ENCODE measurements around the gene CD247. TPM values are rescaled to one million over a fixed set of nuclear protein-coding genes. Genes with fewer than 3 reads are reported as not detected.

The CD247 gene
- polyA plus RNA-seq, 1 experiment = not detected

DNA sequence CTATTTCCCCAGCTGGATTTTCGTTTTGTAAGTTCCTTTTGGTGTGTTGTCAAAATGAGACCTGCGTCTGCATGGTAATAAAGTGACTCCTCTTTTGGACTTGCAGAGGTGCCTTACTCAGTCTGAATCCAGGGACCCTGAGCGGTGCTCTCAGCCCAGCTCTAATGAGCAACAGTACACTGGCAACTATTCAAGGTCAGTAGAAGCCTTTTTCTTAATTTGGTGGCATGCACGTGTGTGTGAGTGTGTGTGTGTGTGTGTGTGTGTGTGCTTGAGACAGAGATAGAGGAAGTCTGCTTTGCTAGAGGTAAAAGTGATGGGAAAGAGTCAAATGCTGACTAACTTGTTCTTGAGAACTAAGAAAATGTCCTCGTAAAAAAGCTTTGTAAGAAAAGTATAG lies 105.4 kb downstream of the CD247 start:
- CTCF ChIA-PET = no interaction called here
- TF ChIP-seq, protein P1, sequence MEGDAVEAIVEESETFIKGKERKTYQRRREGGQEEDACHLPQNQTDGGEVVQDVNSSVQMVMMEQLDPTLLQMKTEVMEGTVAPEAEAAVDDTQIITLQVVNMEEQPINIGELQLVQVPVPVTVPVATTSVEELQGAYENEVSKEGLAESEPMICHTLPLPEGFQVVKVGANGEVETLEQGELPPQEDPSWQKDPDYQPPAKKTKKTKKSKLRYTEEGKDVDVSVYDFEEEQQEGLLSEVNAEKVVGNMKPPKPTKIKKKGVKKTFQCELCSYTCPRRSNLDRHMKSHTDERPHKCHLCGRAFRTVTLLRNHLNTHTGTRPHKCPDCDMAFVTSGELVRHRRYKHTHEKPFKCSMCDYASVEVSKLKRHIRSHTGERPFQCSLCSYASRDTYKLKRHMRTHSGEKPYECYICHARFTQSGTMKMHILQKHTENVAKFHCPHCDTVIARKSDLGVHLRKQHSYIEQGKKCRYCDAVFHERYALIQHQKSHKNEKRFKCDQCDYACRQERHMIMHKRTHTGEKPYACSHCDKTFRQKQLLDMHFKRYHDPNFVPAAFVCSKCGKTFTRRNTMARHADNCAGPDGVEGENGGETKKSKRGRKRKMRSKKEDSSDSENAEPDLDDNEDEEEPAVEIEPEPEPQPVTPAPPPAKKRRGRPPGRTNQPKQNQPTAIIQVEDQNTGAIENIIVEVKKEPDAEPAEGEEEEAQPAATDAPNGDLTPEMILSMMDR (IDR thresholded peaks at IDR 0.05; ENCODE audit: low read depth, low read length) = no peak
- Histone ChIP-seq H3K27me3 (ENCODE audit: control insufficient read depth, insufficient read depth, low read length) (no peaks in the 10 kb centered on the region), H3K27ac (ENCODE audit: low read depth, low read length) (no peak overlapping the region), H3K9me3 (ENCODE audit: control insufficient read depth, insufficient read depth, low read length) (no peaks in the 10 kb centered on the region), H3K4me3 (ENCODE audit: low read depth, low read length) (no peak overlapping the region)
- POLR2A ChIA-PET = no interaction called here
- no peak for DNase-seq (ENCODE audit: low read depth, low spot score)

DNA sequence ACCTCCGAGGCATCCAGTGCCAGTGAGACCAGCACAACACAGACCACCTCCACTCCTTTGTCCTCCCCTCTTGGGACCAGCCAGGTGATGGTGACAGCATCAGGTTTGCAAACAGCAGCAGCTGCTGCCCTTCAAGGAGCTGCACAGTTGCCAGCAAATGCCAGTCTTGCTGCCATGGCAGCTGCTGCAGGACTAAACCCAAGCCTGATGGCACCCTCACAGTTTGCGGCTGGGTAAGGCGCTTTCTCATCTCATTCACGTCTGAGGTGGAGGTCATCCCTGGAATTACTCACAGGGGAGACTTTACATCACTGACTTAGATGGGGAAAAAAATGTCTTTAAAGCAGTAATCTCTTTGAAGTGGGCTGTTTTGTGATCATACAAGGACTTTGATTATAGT lies 106.3 kb downstream of the CD247 start:
- POLR2A ChIA-PET = no interaction called here
- no peak for DNase-seq (ENCODE audit: low read depth, low spot score)
- Histone ChIP-seq H3K4me3 (ENCODE audit: low read depth, low read length) (no peak overlapping the region), H3K27ac (ENCODE audit: low read depth, low read length) (no peak overlapping the region), H3K27me3 (ENCODE audit: control insufficient read depth, insufficient read depth, low read length) (no peaks in the 10 kb centered on the region), H3K9me3 (ENCODE audit: control insufficient read depth, insufficient read depth, low read length) (no peaks in the 10 kb centered on the region)
- TF ChIP-seq, protein P1 (IDR thresholded peaks at IDR 0.05; ENCODE audit: low read depth, low read length) = no peak
- CTCF ChIA-PET = interaction anchor here (0.8 to 1.2 kb wide), 4 partner anchors 10 to 502 kb away, joined by 3 to 10 read pairs (median 4); no protein-coding TSS in a partner anchor

DNA sequence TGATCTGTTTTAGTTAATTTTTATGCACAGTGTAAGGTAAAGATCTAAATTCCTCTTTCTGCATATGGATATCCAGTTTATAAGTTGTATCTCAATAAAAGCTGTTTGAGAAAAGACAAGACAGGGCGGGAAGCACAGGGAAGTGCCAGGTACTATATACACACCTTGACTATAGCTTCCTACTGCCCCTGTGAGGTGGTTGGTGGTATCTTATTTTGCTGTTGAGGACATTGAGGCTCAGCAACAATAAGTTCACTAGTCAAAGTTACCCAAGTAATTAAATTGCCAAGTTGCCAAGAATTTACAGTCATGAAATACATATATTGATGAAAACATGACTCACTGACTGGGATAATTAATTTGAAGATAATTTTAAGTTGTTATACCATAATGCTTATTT lies 109.1 kb downstream of the CD247 start:
- no peak overlapping the region for H3K27ac ChIP-seq (ENCODE audit: low read depth, low read length)
- ChIA-PET CTCF (interaction anchor here (1.2 to 1.5 kb wide), 4 partner anchors 13 to 189 kb away, joined by 3 to 7 read pairs (median 4); partner anchors contain the start of gene POU2F1), POLR2A (no interaction called here)
- TF ChIP-seq, protein P1 (IDR thresholded peaks at IDR 0.05; ENCODE audit: low read depth, low read length) = no peak
- no peak for DNase-seq (ENCODE audit: low read depth, low spot score)
- H3K4me3 ChIP-seq (ENCODE audit: low read depth, low read length) = no peak overlapping the region
- H3K27me3 ChIP-seq (ENCODE audit: control insufficient read depth, insufficient read depth, low read length) = no peaks in the 10 kb centered on the region
- no peaks in the 10 kb centered on the region for H3K9me3 ChIP-seq (ENCODE audit: control insufficient read depth, insufficient read depth, low read length)

DNA sequence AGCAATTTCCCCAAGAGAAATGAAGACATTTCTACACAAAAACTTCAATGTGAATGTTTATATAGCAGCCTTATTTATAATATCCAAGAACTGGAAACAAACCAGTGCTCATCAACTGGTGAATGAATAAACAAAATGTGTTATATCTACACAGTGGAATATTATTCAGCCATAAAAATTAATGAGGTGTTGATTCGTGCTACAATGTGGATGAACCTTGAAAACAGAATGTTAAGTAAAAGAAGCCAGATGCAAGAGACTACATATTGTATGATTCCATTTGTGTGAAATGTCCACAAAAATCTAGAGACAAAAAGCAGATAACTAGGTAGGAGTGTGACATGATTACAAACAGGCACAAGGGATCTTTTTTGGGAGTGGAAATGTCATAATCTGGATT lies 110.0 kb downstream of the CD247 start:
- TF ChIP-seq, protein P1 (IDR thresholded peaks at IDR 0.05; ENCODE audit: low read depth, low read length) = no peak

DNA sequence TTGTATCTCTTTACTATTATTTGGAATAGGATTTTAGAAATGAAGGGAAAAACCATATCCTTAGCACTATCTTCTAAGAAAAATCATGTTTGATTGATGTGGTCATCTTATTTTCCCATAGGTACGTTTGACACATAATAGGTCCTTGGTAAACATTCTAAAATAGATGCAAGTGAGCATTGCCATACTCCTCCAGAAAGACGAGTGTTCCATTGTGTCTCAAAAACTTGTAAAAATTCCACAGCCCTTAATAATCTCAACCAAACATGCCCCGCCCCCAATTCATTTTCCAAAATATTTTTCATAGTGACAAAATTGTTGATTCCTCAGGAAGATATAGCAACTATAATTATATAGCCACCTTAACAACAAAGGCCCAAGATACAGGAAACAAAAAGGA lies 113.4 kb downstream of the CD247 start:
- TF ChIP-seq, protein P1 (IDR thresholded peaks at IDR 0.05; ENCODE audit: low read depth, low read length) = no peak
- DNase-seq (ENCODE audit: low read depth, low spot score) = no peak
- CTCF ChIA-PET = interaction anchor here (0.9 to 1.3 kb wide), 2 partner anchors 185 to 338 kb away, joined by 3 to 7 read pairs; no protein-coding TSS in a partner anchor
- Histone ChIP-seq H3K27me3 (ENCODE audit: control insufficient read depth, insufficient read depth, low read length) (no peaks in the 10 kb centered on the region), H3K27ac (ENCODE audit: low read depth, low read length) (no peak overlapping the region), H3K9me3 (ENCODE audit: control insufficient read depth, insufficient read depth, low read length) (no peaks in the 10 kb centered on the region), H3K4me3 (ENCODE audit: low read depth, low read length) (no peak overlapping the region)
- POLR2A ChIA-PET = no interaction called here

More for the DNA sequence above, 110.0 kb downstream of the CD247 start:
- CTCF ChIA-PET = interaction anchor here (1.4 kb wide), 1 partner anchor 131 kb away, joined by 3 read pairs; no protein-coding TSS in a partner anchor
- no peaks in the 10 kb centered on the region for H3K27me3 ChIP-seq (ENCODE audit: control insufficient read depth, insufficient read depth, low read length)
- no peak overlapping the region for H3K4me3 ChIP-seq (ENCODE audit: low read depth, low read length)
- H3K9me3 ChIP-seq (ENCODE audit: control insufficient read depth, insufficient read depth, low read length) = no peaks in the 10 kb centered on the region
- POLR2A ChIA-PET = no interaction called here
- no peak for DNase-seq (ENCODE audit: low read depth, low spot score)
- no peak overlapping the region for H3K27ac ChIP-seq (ENCODE audit: low read depth, low read length)

Measured in AG04450 (cell line).